Measurements from ENCODE around the gene SPDYE1.

DNA sequence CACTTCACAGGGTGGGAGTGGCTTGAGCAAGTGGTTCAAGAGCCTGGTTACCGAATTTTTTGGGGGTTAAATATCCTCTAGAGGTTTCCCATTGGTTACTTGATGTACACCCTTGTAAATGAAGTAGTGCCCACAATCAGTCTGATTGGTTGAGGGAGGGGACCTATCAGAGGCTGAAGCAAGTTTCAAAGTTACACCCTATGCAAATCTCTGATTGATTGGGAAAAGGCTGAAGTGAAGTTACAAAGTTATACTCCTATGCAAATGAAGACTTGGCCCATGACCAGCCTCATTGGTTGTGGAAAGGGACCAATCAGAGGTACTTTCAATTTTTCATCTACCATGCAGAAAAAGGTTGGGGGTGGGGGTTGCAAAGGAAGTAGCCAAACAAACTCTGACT is 36.8 kb upstream of the SPDYE1 start:
- TF ChIP-seq, protein P1, sequence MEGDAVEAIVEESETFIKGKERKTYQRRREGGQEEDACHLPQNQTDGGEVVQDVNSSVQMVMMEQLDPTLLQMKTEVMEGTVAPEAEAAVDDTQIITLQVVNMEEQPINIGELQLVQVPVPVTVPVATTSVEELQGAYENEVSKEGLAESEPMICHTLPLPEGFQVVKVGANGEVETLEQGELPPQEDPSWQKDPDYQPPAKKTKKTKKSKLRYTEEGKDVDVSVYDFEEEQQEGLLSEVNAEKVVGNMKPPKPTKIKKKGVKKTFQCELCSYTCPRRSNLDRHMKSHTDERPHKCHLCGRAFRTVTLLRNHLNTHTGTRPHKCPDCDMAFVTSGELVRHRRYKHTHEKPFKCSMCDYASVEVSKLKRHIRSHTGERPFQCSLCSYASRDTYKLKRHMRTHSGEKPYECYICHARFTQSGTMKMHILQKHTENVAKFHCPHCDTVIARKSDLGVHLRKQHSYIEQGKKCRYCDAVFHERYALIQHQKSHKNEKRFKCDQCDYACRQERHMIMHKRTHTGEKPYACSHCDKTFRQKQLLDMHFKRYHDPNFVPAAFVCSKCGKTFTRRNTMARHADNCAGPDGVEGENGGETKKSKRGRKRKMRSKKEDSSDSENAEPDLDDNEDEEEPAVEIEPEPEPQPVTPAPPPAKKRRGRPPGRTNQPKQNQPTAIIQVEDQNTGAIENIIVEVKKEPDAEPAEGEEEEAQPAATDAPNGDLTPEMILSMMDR (IDR thresholded peaks at IDR 0.05), result no peak
- no peak for TF ChIP-seq POLR2A (IDR thresholded peaks at IDR 0.05)

Data from ovary (tissue), 3 donors.